Colonic mucosa (tissue), 4 donors: ENCODE results near the gene METTL1. TPM values are rescaled to one million over a fixed set of nuclear protein-coding genes. Genes with fewer than 3 reads are reported as not detected.
A peak's percentile ranks its signal among the peaks of the same experiment; 100 is the strongest.

ENCODE experiments used
- DNase-seq: peaks from one replicate; pipeline ENCODE4 v3.0.0-alpha.2; 2020
- H3K27ac ChIP-seq: fragments of 200-600 bp; one replicate; pipeline ENCODE4 v1.8.0; 2021
- H3K27me3 ChIP-seq: fragments of 200-600 bp; one replicate; pipeline ENCODE4 v1.8.0; 2021
- H3K36me3 ChIP-seq: fragments of 200-600 bp; one replicate; pipeline ENCODE4 v1.8.0; 2021
- H3K4me1 ChIP-seq: fragments of 200-600 bp; one replicate; pipeline ENCODE4 v1.8.0; 2021; ENCODE audit warnings: mild to moderate bottlenecking
- H3K4me3 ChIP-seq: fragments of 200-600 bp; one replicate; pipeline ENCODE4 v1.8.0; 2021
- H3K9ac ChIP-seq, 2 donors: one replicate each; pipeline ENCODE4 v1.7.0; 2013; ENCODE audit warnings: control low read depth in 2 of 2, low read depth in 2 of 2, low read length in 2 of 2
- H3K9me3 ChIP-seq: fragments of 200-600 bp; one replicate; pipeline ENCODE4 v1.8.0; 2021
- CTCF ChIP-seq: fragments of 200-600 bp; IDR thresholded peaks from one replicate; pipeline ENCODE4 v1.8.0; 2022; ENCODE audit warnings: antibody characterized with exemption, mild to moderate bottlenecking
- intact Hi-C: fragments of 100-400 bp; cut with DNase I; formaldehyde crosslinking; loops from one replicate; pipeline ENCODE4 v1.14.1; 2022
- total RNA-seq, 2 donors: library from RNA; stranded (reverse); fragmentation: NEBNext Ultra II Directional in 1 of 2; extraction: Animal tissue kit (Norgen Biotek cat#: 25700) in 1 of 2; gene quantifications; one replicate each; pipeline ENCODE4 v1.2.1, GENCODE V29; 2021
- donor health status: healthy.
- donor health status: DM: no; HTN: no; CAD: no.
- donor health status: DM: no; HTN: no; CAD: no.

METTL1 gene
- total RNA-seq, 2 donors from 2014 or later, result 7.1 to 18.9 TPM

- H3K9me3 ChIP-seq, result no peaks in the 10 kb centered on the region
- no peaks in the 10 kb centered on the region for H3K4me1 ChIP-seq
- intact Hi-C loops, result no loop called here
- peak overlapping the region; percentile 91 to 97 for H3K9ac ChIP-seq
- no peak for TF ChIP-seq CTCF
- H3K4me3 ChIP-seq, result peak overlapping the region; percentile 63
- peaks cover 4% of the 10 kb centered on the region for H3K27me3 ChIP-seq
- peaks cover 6% of the 10 kb centered on the region for H3K36me3 ChIP-seq
- DNase-seq, result no peak
- peak overlapping the region; percentile 73 for H3K27ac ChIP-seq
These were observed 26.4 kb downstream of the METTL1 start for GRCh38 chr12:57745485-57745881.

- no peak for TF ChIP-seq CTCF
- Histone ChIP-seq H3K36me3 (peaks cover 6% of the 10 kb centered on the region), H3K27ac (peak within 1 kb of the TSS; percentile 73), H3K9me3 (no peaks in the 10 kb centered on the region), H3K4me1 (no peaks in the 10 kb centered on the region), H3K4me3 (peak within 1 kb of the TSS; percentile 63), H3K9ac (peak within 1 kb of the TSS; percentile 91 to 97), H3K27me3 (peaks cover 10% of the 10 kb centered on the region)
- intact Hi-C loops, result no loop called here
- DNase-seq, result peak; percentile 98
These were observed 27.0 kb downstream of the METTL1 start, which contains the start of gene TSPAN31 for GRCh38 chr12:57744777-57745484. TSPAN31 (plus strand) TSS chr12:57745039; CDS start chr12:57745155, 116 bp downstream.

- intact Hi-C loops, result no loop called here
- H3K4me3 ChIP-seq, result peak overlapping the region; percentile 63
- H3K27me3 ChIP-seq, result peaks cover 16% of the 10 kb centered on the region
- H3K4me1 ChIP-seq, result no peaks in the 10 kb centered on the region
- DNase-seq, result peak; percentile 76
- H3K36me3 ChIP-seq, result peaks cover 4% of the 10 kb centered on the region
- H3K9ac ChIP-seq, result peak overlapping the region in 1 of 2 donors; percentile 97
- TF ChIP-seq CTCF, result no peak
- no peaks in the 10 kb centered on the region for H3K9me3 ChIP-seq
- H3K27ac ChIP-seq, result peak overlapping the region; percentile 73
These were observed 27.6 kb downstream of the METTL1 start for GRCh38 chr12:57744194-57744776.

- Histone ChIP-seq H3K27me3 (peaks cover 21% of the 10 kb centered on the region), H3K9me3 (no peaks in the 10 kb centered on the region), H3K36me3 (no peaks in the 10 kb centered on the region), H3K27ac (no peak overlapping the region), H3K4me3 (no peak overlapping the region), H3K9ac (no peak overlapping the region), H3K4me1 (no peaks in the 10 kb centered on the region)
- DNase-seq, result no peak
- TF ChIP-seq CTCF, result no peak
- intact Hi-C loops, result no loop called here
These were observed 28.1 kb downstream of the METTL1 start for GRCh38 chr12:57743769-57744168.

GRCh38 chr12:57741844-57742738 is 29.8 kb downstream of the METTL1 start:
- no peak overlapping the region for H3K9ac ChIP-seq
- DNase-seq, result peak; percentile 51
- peak overlapping the region; percentile 21 for H3K4me3 ChIP-seq
- no peak for TF ChIP-seq CTCF
- no peaks in the 10 kb centered on the region for H3K9me3 ChIP-seq
- H3K4me1 ChIP-seq, result peaks cover 5% of the 10 kb centered on the region
- H3K27ac ChIP-seq, result peak overlapping the region; percentile 48
- peaks cover 38% of the 10 kb centered on the region for H3K27me3 ChIP-seq
- no peaks in the 10 kb centered on the region for H3K36me3 ChIP-seq
- intact Hi-C loops, result no loop called here
